Aorta (tissue), 5 donors: ENCODE data around the gene ABLIM2. TPM values are rescaled to one million over a fixed set of nuclear protein-coding genes. Genes with fewer than 3 reads are reported as not detected.
A peak's percentile ranks its signal among the peaks of the same experiment; 100 is the strongest.

Source experiments
- ATAC-seq: fragments of 200-7000 bp; cut with Tn5 transposase; one replicate; pipeline ENCODE4 v1.9.1; 2022; ENCODE audit warnings: moderate library complexity; ENCODE audit not compliant: low FRiP score
- DNase-seq, 2 donors: peaks; one replicate each; pipeline ENCODE4 v3.0.0-alpha.2; 2020
- H3K27ac ChIP-seq, 2 donors: one replicate each; pipeline ENCODE4 v1.5.1; 2013; ENCODE audit warnings: low read length in 2 of 2, mild to moderate bottlenecking in 2 of 2, moderate library complexity in 2 of 2, control low read depth in 1 of 2, inconsistent platforms in 1 of 2, low read depth in 1 of 2
- H3K27me3 ChIP-seq, 2 donors: one replicate each; pipeline ENCODE4 v1.6.1; 2013; ENCODE audit warnings: control low read depth in 1 of 2, low read length in 1 of 2, mild to moderate bottlenecking in 1 of 2, moderate library complexity in 1 of 2; ENCODE audit not compliant: insufficient read depth in 2 of 2, control insufficient read depth in 1 of 2
- H3K36me3 ChIP-seq, 2 donors: one replicate each; pipeline ENCODE4 v1.6.1; 2013; ENCODE audit warnings: control low read depth in 1 of 2, low read length in 1 of 2, mild to moderate bottlenecking in 1 of 2; ENCODE audit not compliant: insufficient read depth in 2 of 2, control insufficient read depth in 1 of 2
- H3K4me1 ChIP-seq, 2 donors: one replicate each; pipeline ENCODE4 v1.6.1; 2013; ENCODE audit warnings: low read length in 2 of 2, control low read depth in 1 of 2, mild to moderate bottlenecking in 1 of 2, moderate library complexity in 1 of 2; ENCODE audit not compliant: insufficient read depth in 2 of 2, control insufficient read depth in 1 of 2
- H3K4me3 ChIP-seq, 2 donors: one replicate each; pipeline ENCODE4 v1.5.1; 2013; ENCODE audit warnings: low read length in 2 of 2, control low read depth in 1 of 2, mild to moderate bottlenecking in 1 of 2
- H3K9me3 ChIP-seq: one replicate; pipeline ENCODE4 v1.6.1; 2013; ENCODE audit warnings: mild to moderate bottlenecking, low read length; ENCODE audit not compliant: control insufficient read depth
- WGBS, 2 donors: extraction: QIAGEN DNeasy Blood & Tissue Kit; methylation state at CpG; one replicate each; pipeline ENCODE4 v1.1.7; 2013; 5-methylcytosine and 5-hydroxymethylcytosine counted together
- intact Hi-C, 2 donors: fragments of 100-400 bp; cut with DNase I; formaldehyde crosslinking; loops; one replicate each; pipeline versions ENCODE4 v1.14.2 to v1.15.0; 2022
- polyA plus RNA-seq, 2 donors: library from polyadenylated mRNA; stranded (reverse); fragments of 200-250 nt; gene quantifications; one replicate each; pipeline ENCODE4 v1.2.3, GENCODE V29; 2013
- total RNA-seq, 2 donors: library from RNA; stranded (reverse); fragmentation: NEBNext Ultra II Directional; extraction: Animal tissue kit (Norgen Biotek cat#: 25700); gene quantifications; one replicate each; pipeline ENCODE4 v1.2.1, GENCODE V29; 2021
- donor health status: healthy with polysubstance abuse.
- donor health status: Bipolar disorder and iron deficiency.
- donor health status: DM: no; HTN: no; CAD: no.
- donor health status: DM: no; HTN: no; CAD: no.
- donor health status: DM: yes; HTN: yes; CAD: no.

Gene ABLIM2
- total and polyA plus RNA-seq, 4 donors: 5.3 to 20.2 (median 11.1) TPM

DNA sequence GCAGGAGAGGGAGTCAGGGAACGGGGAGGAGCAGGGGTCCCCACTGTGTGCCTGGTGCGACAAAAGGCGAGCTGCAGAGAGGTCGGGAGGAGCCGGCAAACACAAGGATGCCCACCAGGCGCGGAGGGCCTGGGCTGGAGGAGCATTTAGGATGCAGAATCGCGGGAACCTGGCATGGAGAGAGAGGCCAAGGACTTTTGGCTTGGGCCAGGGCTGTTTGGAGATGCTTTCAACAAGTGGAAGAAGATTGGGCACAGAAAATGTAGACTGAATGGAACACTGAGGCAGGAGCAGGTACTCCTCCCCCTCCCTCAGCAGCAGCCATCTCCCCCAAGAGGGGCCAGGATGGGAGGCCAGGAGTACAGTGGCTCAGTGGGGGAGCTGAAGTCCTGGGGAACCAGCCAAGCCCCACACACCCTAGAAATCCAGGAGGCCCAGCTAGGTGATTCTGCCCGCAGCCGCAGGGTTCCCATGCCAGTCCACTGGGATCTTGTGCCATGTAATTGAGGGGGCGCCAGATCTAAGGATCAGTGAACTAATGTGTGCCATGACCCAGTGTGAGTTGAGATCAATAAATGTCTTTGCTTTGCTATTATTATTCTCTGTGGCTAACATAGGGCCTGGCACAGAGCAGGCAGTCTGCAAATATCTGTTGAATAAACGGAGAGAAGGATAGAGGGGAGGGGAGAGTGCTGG, 1.1 kb upstream of the ABLIM2 start:
- H3K27ac ChIP-seq: no peak overlapping the region
- peak overlapping the region; percentile 16 to 70 for H3K4me3 ChIP-seq
- ATAC-seq: no peak
- H3K9me3 ChIP-seq: no peaks in the 10 kb centered on the region
- no peaks in the 10 kb centered on the region for H3K36me3 ChIP-seq
- peak in 1 of 2 donors; percentile 62 for DNase-seq
- H3K27me3 ChIP-seq: no peaks in the 10 kb centered on the region
- no peaks in the 10 kb centered on the region for H3K4me1 ChIP-seq
- intact Hi-C loops: no loop called here
- WGBS, 2 donors: 27 to 28% methylated on average over 13 of the region's 13 CpGs

DNA sequence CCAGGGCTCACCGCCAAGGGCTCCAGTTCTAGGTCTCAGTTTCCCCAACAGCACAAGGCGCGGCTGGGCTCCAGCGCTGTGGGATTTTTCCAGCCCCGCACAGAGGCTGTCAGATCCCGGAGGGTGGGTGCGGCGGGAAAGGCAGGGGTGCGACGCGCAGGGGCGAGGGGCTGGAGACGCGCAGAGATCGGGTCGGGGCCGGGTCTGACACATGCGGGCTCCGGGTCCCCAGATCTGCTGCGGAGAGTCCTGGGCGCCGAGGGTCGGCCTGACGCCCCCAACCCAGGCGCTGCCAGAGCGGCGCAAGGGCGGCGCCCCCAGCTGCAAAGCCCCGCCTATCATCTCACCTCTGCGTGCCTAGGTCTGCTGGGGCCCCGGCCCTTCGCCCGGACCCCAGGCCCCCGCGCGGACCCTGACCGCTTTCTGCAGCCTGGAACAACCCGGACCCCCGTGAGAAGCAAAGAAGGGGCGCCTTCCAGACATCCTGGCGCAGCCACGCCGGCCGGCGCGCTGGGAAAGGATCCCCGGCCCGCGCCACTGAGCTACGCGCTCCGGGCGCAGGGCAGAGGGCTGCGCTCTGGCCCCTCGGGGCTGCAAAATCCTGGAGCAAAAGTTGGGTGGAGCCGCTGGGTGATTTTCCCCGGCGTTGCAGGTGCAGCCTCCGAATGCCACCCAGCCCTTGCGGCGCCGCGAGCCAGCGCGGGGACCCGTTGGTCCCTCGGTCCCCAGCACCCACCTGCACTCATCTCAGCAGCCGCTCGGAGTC, 486 bp downstream of the ABLIM2 start:
- intact Hi-C loops: no loop called here

DNA sequence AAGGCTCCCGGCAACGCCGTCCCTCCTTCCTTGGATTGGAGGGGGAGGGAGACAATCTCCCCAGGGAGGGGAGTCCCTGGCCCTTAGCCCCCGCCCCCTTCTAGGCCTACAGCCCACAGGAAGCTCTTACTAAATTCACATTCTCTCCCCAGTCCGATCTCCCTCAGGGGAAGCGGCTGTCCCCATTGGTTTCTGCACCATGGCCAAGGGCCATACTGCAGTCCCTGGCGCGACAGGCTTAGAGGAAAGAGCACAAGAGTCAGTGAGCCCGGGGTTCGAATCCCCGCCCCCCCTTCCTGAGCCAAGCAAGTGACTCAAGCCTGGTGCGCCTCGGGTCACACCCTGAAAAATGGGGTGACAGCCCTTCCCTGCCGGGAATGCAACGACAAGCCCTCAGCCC, 1.1 kb downstream of the ABLIM2 start:
- H3K36me3 ChIP-seq: no peaks in the 10 kb centered on the region
- DNase-seq (peak; percentile 82 to 83), ATAC-seq (no peak)
- H3K27ac ChIP-seq: peak overlapping the region in 1 of 2 donors; percentile 3
- intact Hi-C loops: no loop called here
- peak overlapping the region; percentile 66 to 78 for H3K4me3 ChIP-seq
- 5 to 6% methylated on average over 15 of the region's 15 CpGs for WGBS, 2 donors
- no peaks in the 10 kb centered on the region for H3K27me3 ChIP-seq
- H3K4me1 ChIP-seq: no peaks in the 10 kb centered on the region
- H3K9me3 ChIP-seq: no peaks in the 10 kb centered on the region

More for the DNA sequence above, 486 bp downstream of the ABLIM2 start:
- no peak for ATAC-seq
- WGBS, 2 donors: 1% methylated on average over 59 to 70 of the region's 70 CpGs
- no peaks in the 10 kb centered on the region for H3K27me3 ChIP-seq
- H3K9me3 ChIP-seq: no peaks in the 10 kb centered on the region
- H3K4me3 ChIP-seq: peak overlapping the region; percentile 66 to 78
- peak in 1 of 2 donors; percentile 78 for DNase-seq
- H3K4me1 ChIP-seq: no peaks in the 10 kb centered on the region
- no peaks in the 10 kb centered on the region for H3K36me3 ChIP-seq
- peak overlapping the region in 1 of 2 donors; percentile 3 for H3K27ac ChIP-seq

DNA sequence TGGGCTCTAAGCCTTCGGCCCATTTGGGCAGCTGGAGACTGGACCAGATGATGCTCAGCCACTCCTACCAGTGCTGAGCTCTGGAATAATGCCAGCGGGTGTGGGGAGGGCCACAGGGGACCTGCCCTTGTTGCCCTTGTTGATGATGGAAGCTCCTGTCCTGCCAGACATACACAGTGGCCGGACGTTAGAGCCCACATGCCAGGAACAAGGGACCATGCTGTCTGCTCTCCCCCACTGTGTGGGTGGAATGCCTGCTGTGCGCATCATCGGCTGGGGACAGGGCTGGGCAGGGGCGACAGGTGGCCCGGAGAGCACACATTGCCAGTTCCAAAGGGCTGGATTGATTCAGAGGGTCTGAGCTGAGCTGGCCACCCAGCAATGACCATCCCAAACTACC, 2.0 kb downstream of the ABLIM2 start:
- no peaks in the 10 kb centered on the region for H3K36me3 ChIP-seq
- ATAC-seq (no peak), DNase-seq (peak; percentile 53 to 80)
- 44 to 56% methylated on average over 8 of the region's 8 CpGs for WGBS, 2 donors
- no peak overlapping the region for H3K27ac ChIP-seq
- H3K27me3 ChIP-seq: no peaks in the 10 kb centered on the region
- H3K4me1 ChIP-seq: no peaks in the 10 kb centered on the region
- H3K4me3 ChIP-seq: no peak overlapping the region
- H3K9me3 ChIP-seq: no peaks in the 10 kb centered on the region
- intact Hi-C loops: no loop called here

DNA sequence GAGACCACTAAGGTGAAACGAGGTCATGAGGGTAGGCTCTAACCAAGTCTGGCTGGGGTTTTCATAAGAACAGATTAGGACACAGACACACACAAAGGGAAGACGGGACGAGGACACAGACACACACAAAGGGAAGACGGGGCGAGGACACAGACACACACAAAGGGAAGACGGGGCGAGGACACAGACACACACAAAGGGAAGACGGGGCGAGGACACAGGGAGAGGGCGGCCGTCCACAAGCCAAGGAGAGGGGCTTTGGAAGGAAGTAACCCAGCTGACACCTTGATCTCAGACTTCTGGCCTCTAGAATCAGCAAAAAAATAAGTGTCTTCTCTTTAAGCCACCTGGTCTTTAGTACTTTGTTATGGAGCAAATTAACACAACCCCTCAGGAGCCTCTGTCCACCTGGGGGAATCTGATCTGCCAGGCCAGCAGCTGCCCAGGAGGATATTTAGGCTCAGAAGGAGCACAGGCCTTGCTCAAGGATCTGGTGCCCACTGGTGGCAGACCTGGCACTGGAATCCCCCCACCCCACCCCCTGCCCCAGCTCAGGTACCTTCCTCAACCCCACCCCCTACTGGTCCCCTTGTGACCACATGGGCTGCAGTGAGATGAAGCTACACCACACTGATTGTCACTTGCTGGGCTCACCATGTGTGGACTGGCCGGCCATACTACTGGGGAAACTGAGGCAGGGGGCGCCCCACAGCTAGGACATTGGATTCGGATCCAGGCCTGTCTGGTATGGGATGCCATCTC, 2.8 kb downstream of the ABLIM2 start:
- H3K4me1 ChIP-seq: no peaks in the 10 kb centered on the region
- peak overlapping the region in 1 of 2 donors; percentile 4 for H3K27ac ChIP-seq
- no peaks in the 10 kb centered on the region for H3K27me3 ChIP-seq
- H3K4me3 ChIP-seq: no peak overlapping the region
- no peaks in the 10 kb centered on the region for H3K9me3 ChIP-seq
- H3K36me3 ChIP-seq: no peaks in the 10 kb centered on the region
- WGBS, 2 donors: 95 to 96% methylated on average over 14 of the region's 14 CpGs
- ATAC-seq: no peak
- DNase-seq: peak in 1 of 2 donors; percentile 26
- intact Hi-C loops: no loop called here

GRCh38 chr4:8155048-8155447, 3.6 kb downstream of the ABLIM2 start:
- H3K27me3 ChIP-seq: no peaks in the 10 kb centered on the region
- peak overlapping the region in 1 of 2 donors; percentile 4 for H3K27ac ChIP-seq
- no peak overlapping the region for H3K4me3 ChIP-seq
- ATAC-seq (no peak), DNase-seq (no peak)
- H3K9me3 ChIP-seq: no peaks in the 10 kb centered on the region
- H3K4me1 ChIP-seq: no peaks in the 10 kb centered on the region
- intact Hi-C loops: no loop called here
- H3K36me3 ChIP-seq: no peaks in the 10 kb centered on the region
- WGBS, 2 donors: 25 to 28% methylated on average over 6 of the region's 6 CpGs

- WGBS, 2 donors: 86 to 93% methylated on average over 10 of the region's 10 CpGs
- no peak for ATAC-seq
- intact Hi-C loops: no loop called here
- Histone ChIP-seq H3K27ac (no peak overlapping the region), H3K36me3 (no peaks in the 10 kb centered on the region), H3K4me3 (no peak overlapping the region), H3K27me3 (no peaks in the 10 kb centered on the region), H3K4me1 (no peaks in the 10 kb centered on the region), H3K9me3 (no peaks in the 10 kb centered on the region)
- no peak for DNase-seq
Measured at GRCh38 chr4:8153441-8153840, 5.2 kb downstream of the ABLIM2 start.

DNA sequence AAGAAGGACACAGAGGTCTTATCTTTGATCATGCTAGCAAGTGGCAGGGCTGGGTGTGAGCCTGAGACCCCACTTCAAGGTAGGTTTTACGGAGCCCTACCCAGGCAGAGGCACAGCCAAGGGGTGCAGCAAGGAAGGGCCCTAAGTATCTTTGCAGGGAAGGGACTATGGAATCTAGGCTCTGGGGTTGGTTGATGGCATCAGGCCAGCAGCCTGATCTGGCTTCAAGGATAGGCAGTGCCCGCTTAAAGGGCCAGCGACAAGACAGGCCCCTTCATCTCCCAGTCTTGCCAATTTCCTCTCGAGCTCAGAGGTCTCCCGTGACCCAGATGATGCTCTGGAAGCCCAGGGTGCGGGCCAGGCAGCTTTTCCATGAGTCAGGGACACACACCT, 5.8 kb downstream of the ABLIM2 start:
- no peak overlapping the region for H3K4me3 ChIP-seq
- no peak overlapping the region for H3K27ac ChIP-seq
- no peaks in the 10 kb centered on the region for H3K4me1 ChIP-seq
- ATAC-seq: no peak
- WGBS, 2 donors: 71 to 80% methylated on average over 6 of the region's 6 CpGs
- H3K36me3 ChIP-seq: no peaks in the 10 kb centered on the region
- DNase-seq: peak in 1 of 2 donors; percentile 58
- H3K9me3 ChIP-seq: no peaks in the 10 kb centered on the region
- intact Hi-C loops: no loop called here
- H3K27me3 ChIP-seq: no peaks in the 10 kb centered on the region
